Activated CD4-positive, CD25-positive, alpha-beta regulatory T cell (primary cell): Measurements from ENCODE around the gene OR5K3.

Source experiments
- DNase-seq, 4 experiments: peaks; one replicate each; lab custom pipeline; 2025; lab: John Stamatoyannopoulos, UW

OR5K3 gene

GRCh38 chr3:98433764-98434163, 43.3 kb downstream of the OR5K3 start:
- no peak for DNase-seq

GRCh38 chr3:98434412-98434811, 43.9 kb downstream of the OR5K3 start:
- DNase-seq, result no peak

GRCh38 chr3:98440283-98440682, 49.8 kb downstream of the OR5K3 start:
- DNase-seq, result no peak
